ENCODE results near the gene CUL2.
"Not testable (repeated sequence)": the region's sequence is repeated elsewhere in the genome, so short reads cannot be mapped to it uniquely, and the experiment has no call there.

Gene CUL2

GRCh38 chr10:34974364-34975065 lies 115.6 kb downstream of the CUL2 start:
- DNase-seq = not testable (repeated sequence)

GRCh38 chr10:34973757-34974156 lies 116.4 kb downstream of the CUL2 start:
- not testable (repeated sequence) for DNase-seq

- DNase-seq = not testable (repeated sequence)
Observed at GRCh38 chr10:34973121-34973520, 117.0 kb downstream of the CUL2 start.

- DNase-seq = not testable (repeated sequence)
Observed at GRCh38 chr10:34972591-34972990, 117.5 kb downstream of the CUL2 start.

GRCh38 chr10:34971606-34972334 lies 118.4 kb downstream of the CUL2 start:
- not testable (repeated sequence) for DNase-seq

GRCh38 chr10:34969171-34969570 lies 121.0 kb downstream of the CUL2 start:
- no peak for DNase-seq

- DNase-seq = no peak
Observed at GRCh38 chr10:34967335-34967880, 122.7 kb downstream of the CUL2 start.

GRCh38 chr10:34966451-34966850 lies 123.7 kb downstream of the CUL2 start:
- no peak for DNase-seq

- no peak for DNase-seq
Observed at GRCh38 chr10:34966040-34966439, 124.1 kb downstream of the CUL2 start.

- DNase-seq = no peak
Observed at GRCh38 chr10:34964166-34964800, 125.9 kb downstream of the CUL2 start.

- no peak for DNase-seq
Observed at GRCh38 chr10:34962866-34963265, 127.3 kb downstream of the CUL2 start.

- no peak for DNase-seq
Observed at GRCh38 chr10:34960983-34961382, 129.2 kb downstream of the CUL2 start.

- peak; percentile 7 for DNase-seq
Observed at GRCh38 chr10:34959786-34960185, 130.4 kb downstream of the CUL2 start.

GRCh38 chr10:34959321-34959720 lies 130.8 kb downstream of the CUL2 start:
- DNase-seq = no peak
